Astrocyte of the cerebellum (primary cell): ENCODE results near the gene INAFM2.

Experiments used
- DNase-seq: peaks from one replicate; pipeline ENCODE4 v3.0.0-alpha.2; 2011; ENCODE audit warnings: low read depth
- H3K4me3 ChIP-seq: 2 replicates; pipeline ENCODE4 v1.5.1; 2011; ENCODE audit warnings: mild to moderate bottlenecking, low read depth, low read length, moderate library complexity
- CTCF ChIP-seq: IDR thresholded peaks from 2 replicates; pipeline ENCODE4 v1.5.1; 2012; ENCODE audit warnings: low read length, low read depth, moderate library complexity, mild to moderate bottlenecking; ENCODE audit errors: missing control alignments
- in situ Hi-C: cut with HindIII; loops from 2 replicates; pipeline ENCODE4 v1.10.0; 2017; ENCODE audit warnings: low sequenced_read_pairs

Gene INAFM2

GRCh38 chr15:40287505-40287904 lies 36.0 kb upstream of the INAFM2 start:
- TF ChIP-seq CTCF, result no peak
- in situ Hi-C loops, result no loop called here
- H3K4me3 ChIP-seq, result no peak overlapping the region
- no peak for DNase-seq

GRCh38 chr15:40287968-40288367 lies 35.5 kb upstream of the INAFM2 start:
- DNase-seq, result no peak

GRCh38 chr15:40289140-40289775 lies 34.2 kb upstream of the INAFM2 start:
- in situ Hi-C loops, result no loop called here
- no peak for DNase-seq

More at GRCh38 chr15:40287968-40288367, 35.5 kb upstream of the INAFM2 start:
- H3K4me3 ChIP-seq, result no peak overlapping the region
- in situ Hi-C loops, result no loop called here
- no peak for TF ChIP-seq CTCF

GRCh38 chr15:40290545-40290917 lies 33.0 kb upstream of the INAFM2 start:
- in situ Hi-C loops, result no loop called here
- DNase-seq, result no peak
- no peak overlapping the region for H3K4me3 ChIP-seq
- no peak for TF ChIP-seq CTCF

More at GRCh38 chr15:40289140-40289775, 34.2 kb upstream of the INAFM2 start:
- no peak for TF ChIP-seq CTCF
- no peak overlapping the region for H3K4me3 ChIP-seq

- H3K4me3 ChIP-seq, result peak overlapping the region; percentile 34
- in situ Hi-C loops, result no loop called here
- no peak for TF ChIP-seq CTCF
- no peak for DNase-seq
Observed at GRCh38 chr15:40290918-40291574, 32.4 kb upstream of the INAFM2 start.

GRCh38 chr15:40292246-40292645 lies 31.2 kb upstream of the INAFM2 start:
- no peak for DNase-seq
- no peak for TF ChIP-seq CTCF
- H3K4me3 ChIP-seq, result no peak overlapping the region
- in situ Hi-C loops, result no loop called here
